H9 (cell line): ENCODE results near the gene RNF125. TPM values are rescaled to one million over a fixed set of nuclear protein-coding genes. Genes with fewer than 3 reads are reported as not detected.

ENCODE experiments used
- DNase-seq: peaks from one replicate; pipeline ENCODE4 v3.0.0-alpha.2; 2017
- H2AFZ ChIP-seq: one replicate; pipeline ENCODE4 v1.6.1; 2013; ENCODE audit warnings: mild to moderate bottlenecking, low read length, control low read depth, moderate library complexity
- H2AK5ac ChIP-seq: 2 replicates; pipeline ENCODE4 v1.6.1; 2013; ENCODE audit warnings: low read length, control low read depth, mixed read lengths; ENCODE audit not compliant: insufficient read length
- H2BK120ac ChIP-seq: one replicate; pipeline ENCODE4 v1.6.1; 2013; ENCODE audit warnings: low read depth, mild to moderate bottlenecking, low read length, control low read depth, inconsistent platforms; ENCODE audit not compliant: poor library complexity, severe bottlenecking
- H2BK12ac ChIP-seq: 2 replicates; pipeline ENCODE4 v1.6.1; 2013; ENCODE audit warnings: low read length, control low read depth, mixed read lengths, low read depth; ENCODE audit not compliant: insufficient read length
- H2BK15ac ChIP-seq: 2 replicates; pipeline ENCODE4 v1.6.1; 2013; ENCODE audit warnings: low read depth, low read length, control low read depth
- H2BK20ac ChIP-seq: one replicate; pipeline ENCODE4 v1.6.1; 2013; ENCODE audit warnings: low read depth, mild to moderate bottlenecking, low read length, control low read depth, inconsistent platforms; ENCODE audit not compliant: poor library complexity, severe bottlenecking
- H2BK5ac ChIP-seq: 2 replicates; pipeline ENCODE4 v1.6.1; 2013; ENCODE audit warnings: low read length, control low read depth, mixed read lengths; ENCODE audit not compliant: insufficient read length
- H3K14ac ChIP-seq: 2 replicates; pipeline ENCODE4 v1.6.1; 2013; ENCODE audit warnings: low read length, control low read depth; ENCODE audit not compliant: insufficient read depth
- H3K18ac ChIP-seq: 2 replicates; pipeline ENCODE4 v1.6.1; 2013; ENCODE audit warnings: low read depth, mild to moderate bottlenecking, mixed read lengths, low read length, control low read depth; ENCODE audit not compliant: insufficient read length
- H3K23ac ChIP-seq: 2 replicates; pipeline ENCODE4 v1.6.1; 2013; ENCODE audit warnings: low read length, control low read depth, mixed read lengths, low read depth; ENCODE audit not compliant: insufficient read length
- H3K23me2 ChIP-seq: 2 replicates; pipeline ENCODE4 v1.6.1; 2013; ENCODE audit warnings: low read depth, mild to moderate bottlenecking, mixed read lengths, low read length, control low read depth; ENCODE audit not compliant: insufficient read length, poor library complexity, severe bottlenecking
- H3K27ac ChIP-seq: 2 replicates; pipeline ENCODE4 v1.5.1; 2013; ENCODE audit warnings: low read length, control low read depth, mixed read lengths, low read depth; ENCODE audit not compliant: insufficient read length
- H3K27me3 ChIP-seq: 2 replicates; pipeline ENCODE4 v1.6.1; 2013; ENCODE audit warnings: low read length, control low read depth, inconsistent platforms; ENCODE audit not compliant: insufficient read depth
- H3K4ac ChIP-seq: 2 replicates; pipeline ENCODE4 v1.6.1; 2013; ENCODE audit warnings: low read depth, mild to moderate bottlenecking, control low read depth, inconsistent platforms, low read length, moderate library complexity
- H3K4me1 ChIP-seq: 2 replicates; pipeline ENCODE4 v1.6.1; 2013; ENCODE audit warnings: low read length, control low read depth, inconsistent platforms; ENCODE audit not compliant: insufficient read depth
- H3K4me2 ChIP-seq: 2 replicates; pipeline ENCODE4 v1.6.1; 2013; ENCODE audit warnings: low read length, control low read depth, mixed read lengths; ENCODE audit not compliant: insufficient read length, insufficient read depth
- H3K56ac ChIP-seq: 2 replicates; pipeline ENCODE4 v1.6.1; 2013; ENCODE audit warnings: low read depth, mild to moderate bottlenecking, mixed read lengths, low read length, control low read depth; ENCODE audit not compliant: insufficient read length
- H3K79me1 ChIP-seq: 2 replicates; pipeline ENCODE4 v1.6.1; 2013; ENCODE audit warnings: low read depth, mild to moderate bottlenecking, moderate library complexity, low read length, control low read depth, inconsistent platforms; ENCODE audit not compliant: insufficient read depth, poor library complexity, severe bottlenecking
- H3K79me2 ChIP-seq: 2 replicates; pipeline ENCODE4 v1.6.1; 2013; ENCODE audit warnings: low read length, control low read depth, inconsistent platforms; ENCODE audit not compliant: insufficient read depth
- H3K9ac ChIP-seq: 2 replicates; pipeline ENCODE4 v1.6.1; 2013; ENCODE audit warnings: low read length, control low read depth, mixed read lengths; ENCODE audit not compliant: insufficient read length; ENCODE audit errors: extremely low read depth
- H3K9me3 ChIP-seq: one replicate; pipeline ENCODE4 v1.6.1; 2013; ENCODE audit warnings: low read depth, low read length, inconsistent platforms; ENCODE audit not compliant: control insufficient read depth
- H3T11ph ChIP-seq: one replicate; pipeline ENCODE4 v1.6.1; 2013; ENCODE audit warnings: mild to moderate bottlenecking, low read length, control low read depth, inconsistent platforms
- H4K20me1 ChIP-seq: one replicate; pipeline ENCODE4 v1.6.1; 2013; ENCODE audit not compliant: control insufficient read depth, insufficient read length, insufficient read depth
- H4K5ac ChIP-seq: 2 replicates; pipeline ENCODE4 v1.6.1; 2013; ENCODE audit warnings: low read depth, mild to moderate bottlenecking, mixed read lengths, low read length, control low read depth; ENCODE audit not compliant: insufficient read length
- H4K8ac ChIP-seq: replicated peaks from 2 replicates; pipeline ENCODE4 v1.6.1; 2013; ENCODE audit warnings: low read length, control low read depth, mixed read lengths, low read depth; ENCODE audit not compliant: insufficient read length
- H4K91ac ChIP-seq: 2 replicates; pipeline ENCODE4 v1.6.1; 2013; ENCODE audit warnings: low read depth, mild to moderate bottlenecking, moderate library complexity, mixed read lengths, low read length, control low read depth; ENCODE audit not compliant: insufficient read length
- H3K27ac Mint-ChIP-seq, 3 experiments: 2 replicates in 2 of 3; 3 replicates in 1 of 3; pipeline ENCODE4 v1.8.0; 2020 to 2021; ENCODE audit warnings: mixed read lengths in 3 of 3, mild to moderate bottlenecking in 1 of 3, moderate library complexity in 1 of 3
- H3K27me3 Mint-ChIP-seq: 2 replicates; pipeline ENCODE4 v1.8.0; 2021; ENCODE audit warnings: low read depth, mild to moderate bottlenecking, moderate library complexity, mixed read lengths
- H3K36me3 Mint-ChIP-seq, 3 experiments: 2 replicates in 2 of 3; 3 replicates in 1 of 3; pipeline ENCODE4 v1.8.0; 2020 to 2021; ENCODE audit warnings: low read depth in 3 of 3, mixed read lengths in 3 of 3; ENCODE audit not compliant: insufficient read depth in 1 of 3
- H3K4me1 Mint-ChIP-seq, 2 experiments: 2 replicates each; pipeline ENCODE4 v1.8.0; 2020; ENCODE audit warnings: mixed read lengths in 2 of 2
- H3K4me3 Mint-ChIP-seq, 2 experiments: 2 replicates in 1 of 2; 3 replicates in 1 of 2; pipeline ENCODE4 v1.8.0; 2020 to 2021; ENCODE audit warnings: mild to moderate bottlenecking in 2 of 2, mixed read lengths in 2 of 2, moderate library complexity in 1 of 2
- H3K9me3 Mint-ChIP-seq, 2 experiments: 2 replicates in 1 of 2; 3 replicates in 1 of 2; pipeline ENCODE4 v1.8.0; 2020; ENCODE audit warnings: mild to moderate bottlenecking in 2 of 2, mixed read lengths in 2 of 2, moderate library complexity in 1 of 2
- WGBS: extraction: QIAGEN DNeasy Blood & Tissue Kit; methylation state at CpG from one replicate; pipeline ENCODE4 v1.1.7; 2013; ENCODE audit warnings: missing lambda C conversion rate, low lambda C conversion rate, mixed read lengths; ENCODE audit not compliant: insufficient read length; ENCODE audit errors: extremely low coverage; 5-methylcytosine and 5-hydroxymethylcytosine counted together
- total RNA-seq: library from RNA; stranded (reverse); gene quantifications from 2 replicates; pipeline ENCODE4 v1.2.1, GENCODE V29; 2021
- TF ChIP-seq, protein P1 (sequence below): fragments of 200-600 bp; sonication (generic); conservative IDR thresholded peaks from 3 replicates; pipeline ENCODE4 v1.8.0; 2021; ENCODE audit warnings: antibody characterized with exemption, mild to moderate bottlenecking

RNF125 gene
- total RNA-seq, 1 experiment from 2014 or later: 8.3 TPM

DNA sequence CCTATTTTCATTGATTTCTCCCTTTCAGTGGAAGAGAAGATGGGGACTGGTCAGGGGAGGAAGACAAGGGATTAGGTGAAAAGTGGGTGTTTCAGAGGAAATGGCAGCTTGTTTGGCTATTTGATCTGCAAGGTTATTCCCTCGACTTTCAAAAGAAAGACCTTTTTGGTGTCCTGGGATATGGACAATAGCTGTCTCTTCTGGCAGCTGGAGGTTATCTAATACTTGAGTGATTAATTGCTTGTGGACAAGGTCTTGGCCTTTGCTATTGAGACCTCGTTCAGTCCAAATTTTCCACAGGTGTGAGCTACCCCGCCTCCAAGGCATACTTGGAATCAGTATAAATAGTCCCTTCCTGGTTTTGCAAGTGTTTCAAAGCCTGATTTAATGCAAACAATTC lies 42.4 kb upstream of the RNF125 start:
- Histone ChIP-seq H2BK12ac (no peak overlapping the region), H2BK20ac (no peak overlapping the region), H4K91ac (no peak overlapping the region), H3T11ph (no peak overlapping the region), H2AK5ac (no peak overlapping the region), H2BK120ac (no peak overlapping the region), H3K27me3 (no peaks in the 10 kb centered on the region), H2AFZ (no peak overlapping the region), H3K79me1 (no peaks in the 10 kb centered on the region), H3K4me2 (no peak overlapping the region), H2BK5ac (no peak overlapping the region), H3K4ac (no peak overlapping the region), H3K9me3 (peaks cover 6% of the 10 kb centered on the region), H4K8ac (no peak overlapping the region), H3K79me2 (no peaks in the 10 kb centered on the region), H3K23me2 (no peaks in the 10 kb centered on the region), H3K9ac (no peak overlapping the region), H2BK15ac (no peak overlapping the region), H3K4me1 (no peaks in the 10 kb centered on the region), H3K56ac (no peak overlapping the region), H3K23ac (no peak overlapping the region), H3K18ac (no peak overlapping the region), H3K27ac (no peak overlapping the region), H4K5ac (no peak overlapping the region), H4K20me1 (no peaks in the 10 kb centered on the region), H3K14ac (no peak overlapping the region)
- WGBS: no CpG with 5 or more reads among the region's 3 CpGs
- Mint-ChIP-seq H3K36me3 (peaks cover 17 to 42% (median 18%) of the 10 kb centered on the region in 3 experiments), H3K4me3 (no peak overlapping the region), H3K9me3 (peaks cover 40 to 47% of the 10 kb centered on the region in 2 experiments), H3K27me3 (peaks cover 4% of the 10 kb centered on the region; the same call in 1 of the 2 replicates), H3K27ac (no peak overlapping the region), H3K4me1 (peaks cover 2 to 8% of the 10 kb centered on the region in 2 experiments; a peak in 2 of 4 replicates)
- TF ChIP-seq, protein P1, sequence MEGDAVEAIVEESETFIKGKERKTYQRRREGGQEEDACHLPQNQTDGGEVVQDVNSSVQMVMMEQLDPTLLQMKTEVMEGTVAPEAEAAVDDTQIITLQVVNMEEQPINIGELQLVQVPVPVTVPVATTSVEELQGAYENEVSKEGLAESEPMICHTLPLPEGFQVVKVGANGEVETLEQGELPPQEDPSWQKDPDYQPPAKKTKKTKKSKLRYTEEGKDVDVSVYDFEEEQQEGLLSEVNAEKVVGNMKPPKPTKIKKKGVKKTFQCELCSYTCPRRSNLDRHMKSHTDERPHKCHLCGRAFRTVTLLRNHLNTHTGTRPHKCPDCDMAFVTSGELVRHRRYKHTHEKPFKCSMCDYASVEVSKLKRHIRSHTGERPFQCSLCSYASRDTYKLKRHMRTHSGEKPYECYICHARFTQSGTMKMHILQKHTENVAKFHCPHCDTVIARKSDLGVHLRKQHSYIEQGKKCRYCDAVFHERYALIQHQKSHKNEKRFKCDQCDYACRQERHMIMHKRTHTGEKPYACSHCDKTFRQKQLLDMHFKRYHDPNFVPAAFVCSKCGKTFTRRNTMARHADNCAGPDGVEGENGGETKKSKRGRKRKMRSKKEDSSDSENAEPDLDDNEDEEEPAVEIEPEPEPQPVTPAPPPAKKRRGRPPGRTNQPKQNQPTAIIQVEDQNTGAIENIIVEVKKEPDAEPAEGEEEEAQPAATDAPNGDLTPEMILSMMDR: no peak
- DNase-seq: no peak
